PC-3 (cell line): ENCODE measurements around the gene CDK5RAP2.

Experiments used
- EZH2 ChIP-seq: fragments of 300-600 bp; sonication (generic); IDR thresholded peaks from one replicate; pipeline ENCODE4 v1.6.1; 2017; ENCODE audit warnings: antibody characterized with exemption, mild to moderate bottlenecking, low read length; ENCODE audit not compliant: unreplicated experiment
- EZH2phosphoT487 ChIP-seq: fragments of 300-600 bp; sonication (generic); IDR thresholded peaks from 2 replicates; pipeline ENCODE4 v1.6.1; 2018; ENCODE audit warnings: mild to moderate bottlenecking, antibody characterized with exemption, low read length, borderline replicate concordance
- TF ChIP-seq, protein P1 (sequence below): fragments of 300-600 bp; sonication (generic); conservative IDR thresholded peaks from 2 replicates; pipeline ENCODE4 v1.5.1; 2017; ENCODE audit warnings: antibody characterized with exemption, low read depth, mild to moderate bottlenecking, low read length

DNA sequence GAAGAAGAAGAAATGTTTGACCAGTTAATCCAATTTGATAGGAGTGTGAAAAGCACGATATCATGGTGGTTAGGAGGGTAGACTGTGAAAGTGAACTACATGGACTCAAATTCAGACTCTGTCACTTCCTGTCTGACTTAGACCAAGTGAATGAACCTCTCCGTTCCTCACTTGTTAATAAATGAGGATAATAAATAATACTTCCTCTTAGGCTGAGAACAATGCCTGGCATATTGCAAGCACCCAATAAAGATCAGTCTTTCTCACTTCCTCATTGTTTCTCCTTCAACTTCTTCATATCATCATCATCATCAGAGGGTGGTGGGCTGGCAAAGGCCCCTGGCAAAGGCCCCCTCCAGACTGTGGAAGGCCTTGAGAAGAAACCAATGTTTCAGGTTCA lies 148.7 kb downstream of the CDK5RAP2 start:
- TF ChIP-seq, protein P1, sequence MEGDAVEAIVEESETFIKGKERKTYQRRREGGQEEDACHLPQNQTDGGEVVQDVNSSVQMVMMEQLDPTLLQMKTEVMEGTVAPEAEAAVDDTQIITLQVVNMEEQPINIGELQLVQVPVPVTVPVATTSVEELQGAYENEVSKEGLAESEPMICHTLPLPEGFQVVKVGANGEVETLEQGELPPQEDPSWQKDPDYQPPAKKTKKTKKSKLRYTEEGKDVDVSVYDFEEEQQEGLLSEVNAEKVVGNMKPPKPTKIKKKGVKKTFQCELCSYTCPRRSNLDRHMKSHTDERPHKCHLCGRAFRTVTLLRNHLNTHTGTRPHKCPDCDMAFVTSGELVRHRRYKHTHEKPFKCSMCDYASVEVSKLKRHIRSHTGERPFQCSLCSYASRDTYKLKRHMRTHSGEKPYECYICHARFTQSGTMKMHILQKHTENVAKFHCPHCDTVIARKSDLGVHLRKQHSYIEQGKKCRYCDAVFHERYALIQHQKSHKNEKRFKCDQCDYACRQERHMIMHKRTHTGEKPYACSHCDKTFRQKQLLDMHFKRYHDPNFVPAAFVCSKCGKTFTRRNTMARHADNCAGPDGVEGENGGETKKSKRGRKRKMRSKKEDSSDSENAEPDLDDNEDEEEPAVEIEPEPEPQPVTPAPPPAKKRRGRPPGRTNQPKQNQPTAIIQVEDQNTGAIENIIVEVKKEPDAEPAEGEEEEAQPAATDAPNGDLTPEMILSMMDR: no peak
- TF ChIP-seq EZH2 (no peak), EZH2phosphoT487 (no peak)
